Myocyte (in vitro differentiated cells): ENCODE data around the gene IFNK. TPM values are rescaled to one million over a fixed set of nuclear protein-coding genes. Genes with fewer than 3 reads are reported as not detected.

ENCODE experiments used
- DNase-seq: peaks from one replicate; pipeline ENCODE4 v3.0.0-alpha.2; 2012; ENCODE audit warnings: low read depth
- total RNA-seq: library from RNA; depleted of rRNA; stranded (reverse); fragments of >200 nt; gene quantifications from 2 replicates; pipeline ENCODE4 v1.2.3, GENCODE V29; 2014

The IFNK gene
- total RNA-seq, 1 donor from 2014 or later, result not detected

GRCh38 chr9:27510780-27511179 lies 13.3 kb upstream of the IFNK start:
- DNase-seq, result no peak

GRCh38 chr9:27511771-27512170 lies 12.3 kb upstream of the IFNK start:
- DNase-seq, result no peak

- DNase-seq, result no peak
Observed at GRCh38 chr9:27514551-27514950, 9.5 kb upstream of the IFNK start.

GRCh38 chr9:27518006-27518405 lies 6.1 kb upstream of the IFNK start:
- no peak for DNase-seq

GRCh38 chr9:27518809-27519208 lies 5.3 kb upstream of the IFNK start:
- no peak for DNase-seq

GRCh38 chr9:27519466-27520465 lies 4.3 kb upstream of the IFNK start:
- no peak for DNase-seq

- no peak for DNase-seq
Observed at GRCh38 chr9:27520986-27521385, 3.1 kb upstream of the IFNK start.

GRCh38 chr9:27523141-27523540 lies 949 bp upstream of the IFNK start:
- no peak for DNase-seq

- no peak for DNase-seq
Observed at GRCh38 chr9:27527702-27528075, 3.6 kb downstream of the IFNK start.

GRCh38 chr9:27528076-27528885 lies 4.2 kb downstream of the IFNK start:
- DNase-seq, result peak; percentile 27

GRCh38 chr9:27528886-27529315 lies 4.8 kb downstream of the IFNK start:
- DNase-seq, result peak; percentile 3

- DNase-seq, result peak; percentile 72
Observed at GRCh38 chr9:27529316-27530278, 5.5 kb downstream of the IFNK start, which contains the start of gene MOB3B. Gene MOB3B (minus strand): TSS chr9:27529814. CDS start chr9:27455550, 74,264 bp downstream.

GRCh38 chr9:27530915-27531755 lies 7.0 kb downstream of the IFNK start:
- no peak for DNase-seq

GRCh38 chr9:27532046-27532445 lies 8.0 kb downstream of the IFNK start:
- no peak for DNase-seq

- DNase-seq, result no peak
Observed at GRCh38 chr9:27533311-27533710, 9.2 kb downstream of the IFNK start.

- no peak for DNase-seq
Observed at GRCh38 chr9:27534131-27534530, 10.0 kb downstream of the IFNK start.

GRCh38 chr9:27534658-27535209 lies 10.6 kb downstream of the IFNK start:
- no peak for DNase-seq

- no peak for DNase-seq
Observed at GRCh38 chr9:27535701-27536118, 11.6 kb downstream of the IFNK start.

- no peak for DNase-seq
Observed at GRCh38 chr9:27536168-27536567, 12.1 kb downstream of the IFNK start.
